ENCODE data around the gene EVL. TPM values are rescaled to one million over a fixed set of nuclear protein-coding genes. Genes with fewer than 3 reads are reported as not detected.
"Not testable (repeated sequence)": the region's sequence is repeated elsewhere in the genome, so short reads cannot be mapped to it uniquely, and the experiment has no call there.

The EVL gene
- total RNA-seq, 1 donor from 2014 or later: 76.1 TPM

- no peak for DNase-seq
Observed at GRCh38 chr14:100148837-100149731, 83.9 kb downstream of the EVL start.

GRCh38 chr14:100149851-100150611 lies 84.8 kb downstream of the EVL start:
- no peak for DNase-seq

- DNase-seq: no peak
Observed at GRCh38 chr14:100150932-100151587, 85.8 kb downstream of the EVL start.

- no peak for DNase-seq
Observed at GRCh38 chr14:100152091-100152490, 86.9 kb downstream of the EVL start.

- no peak for DNase-seq
Observed at GRCh38 chr14:100153560-100153959, 88.3 kb downstream of the EVL start.

GRCh38 chr14:100155049-100155621 lies 89.9 kb downstream of the EVL start:
- DNase-seq: no peak

- DNase-seq: no peak
Observed at GRCh38 chr14:100155756-100156616, 90.8 kb downstream of the EVL start.

- DNase-seq: no peak
Observed at GRCh38 chr14:100156776-100157175, 91.6 kb downstream of the EVL start.

- not testable (repeated sequence) for DNase-seq
Observed at GRCh38 chr14:100157548-100158232, 92.5 kb downstream of the EVL start.

GRCh38 chr14:100158566-100159093 lies 93.4 kb downstream of the EVL start:
- no peak for DNase-seq

- DNase-seq: no peak
Observed at GRCh38 chr14:100159094-100159864, 94.1 kb downstream of the EVL start, which contains the start of gene DEGS2. Gene DEGS2 (minus strand): TSS chr14:100159645. CDS start chr14:100159587, 58 bp downstream.

- DNase-seq: no peak
Observed at GRCh38 chr14:100159865-100160533, 94.8 kb downstream of the EVL start.

- no peak for DNase-seq
Observed at GRCh38 chr14:100160534-100160916, 95.3 kb downstream of the EVL start.

- DNase-seq: no peak
Observed at GRCh38 chr14:100165376-100165775, 100.2 kb downstream of the EVL start.

GRCh38 chr14:100165831-100166440 lies 100.7 kb downstream of the EVL start:
- DNase-seq: no peak

GRCh38 chr14:100168506-100168905 lies 103.3 kb downstream of the EVL start:
- DNase-seq: no peak

- no peak for DNase-seq
Observed at GRCh38 chr14:100170880-100171279, 105.7 kb downstream of the EVL start.

GRCh38 chr14:100172811-100173210 lies 107.6 kb downstream of the EVL start:
- DNase-seq: no peak

- no peak for DNase-seq
Observed at GRCh38 chr14:100173353-100173752, 108.1 kb downstream of the EVL start.
